DOHH2 (cell line): ENCODE measurements around the gene HOXB8.

Source experiments
- CTCF ChIP-seq: fragments of 200-600 bp; sonication (generic); IDR thresholded peaks from one replicate; pipeline ENCODE4 v1.5.1; 2014; ENCODE audit warnings: antibody characterized with exemption, mild to moderate bottlenecking, low read depth, low read length; ENCODE audit not compliant: poor library complexity, severe bottlenecking
- EZH2phosphoT487 ChIP-seq: fragments of 200-600 bp; sonication (generic); IDR thresholded peaks from 2 replicates; pipeline ENCODE4 v1.6.1; 2017; ENCODE audit warnings: borderline replicate concordance, mild to moderate bottlenecking, antibody characterized with exemption, low read length, moderate library complexity, mixed read lengths

- no peak for TF ChIP-seq CTCF
- TF ChIP-seq EZH2phosphoT487: no peak
Observed at GRCh38 chr17:48601207-48601538, 13.9 kb downstream of the HOXB8 start.
